Peyer's patch (tissue), 4 donors: ENCODE data around the gene ETV2.

Experiments
- CTCF ChIP-seq, 6 experiments: fragments of 450-650 bp in 4 of 6; fragments of 200-600 bp in 2 of 6; sonication (generic) in 1 of 6; IDR thresholded peaks; one replicate each; pipeline ENCODE4 v1.5.1; 2017 to 2019; ENCODE audit warnings: antibody characterized with exemption in 6 of 6, mild to moderate bottlenecking in 3 of 6, moderate library complexity in 1 of 6
- POLR2A ChIP-seq, 2 donors: fragments of 450-650 bp; IDR thresholded peaks; one replicate each; pipeline ENCODE4 v1.5.1; 2017; ENCODE audit warnings: antibody characterized with exemption in 2 of 2, mild to moderate bottlenecking in 2 of 2, moderate library complexity in 2 of 2

GRCh38 chr19:35607661-35608060 lies 33.9 kb upstream of the ETV2 start:
- TF ChIP-seq CTCF (IDR thresholded peaks at IDR 0.05) = no peak
- no peak for TF ChIP-seq POLR2A (IDR thresholded peaks at IDR 0.05)
